Liver (tissue), 3 donors: ENCODE data around the gene MEI4.
A peak's percentile ranks its signal among the peaks of the same experiment; 100 is the strongest.

Source experiments
- EGR1 ChIP-seq, 2 donors: IDR thresholded peaks; 2 replicates each; pipeline ENCODE4 v1.6.1; 2016 to 2018; ENCODE audit warnings: antibody characterized with exemption in 2 of 2, low read depth in 2 of 2
- FOXA1 ChIP-seq: IDR thresholded peaks from 2 replicates; pipeline ENCODE4 v1.6.1; 2016; ENCODE audit warnings: antibody characterized with exemption
- GABPA ChIP-seq, 2 donors: IDR thresholded peaks in 1 of 2; conservative IDR thresholded peaks in 1 of 2; 2 replicates each; pipeline ENCODE4 v1.6.1; 2016; ENCODE audit warnings: antibody characterized with exemption in 2 of 2, mild to moderate bottlenecking in 1 of 2, moderate library complexity in 1 of 2
- JUND ChIP-seq, 2 donors: IDR thresholded peaks; 2 replicates each; pipeline ENCODE4 v1.6.1; 2016; ENCODE audit warnings: antibody characterized with exemption in 2 of 2
- NR2F2 ChIP-seq: IDR thresholded peaks from 2 replicates; pipeline ENCODE4 v1.6.1; 2016; ENCODE audit warnings: antibody characterized with exemption
- RAD21 ChIP-seq, 2 donors: IDR thresholded peaks; 2 replicates each; pipeline ENCODE4 v1.6.1; 2016; ENCODE audit warnings: antibody characterized with exemption in 2 of 2, mild to moderate bottlenecking in 2 of 2
- RXRA ChIP-seq, 2 donors: IDR thresholded peaks; 2 replicates each; pipeline ENCODE4 v1.6.1; 2017 to 2018; ENCODE audit warnings: antibody characterized with exemption in 2 of 2, mild to moderate bottlenecking in 1 of 2
- SP1 ChIP-seq: IDR thresholded peaks from 2 replicates; pipeline ENCODE4 v1.6.1; 2018; ENCODE audit warnings: antibody characterized with exemption, mild to moderate bottlenecking
- TAF1 ChIP-seq: conservative IDR thresholded peaks from 2 replicates; pipeline ENCODE4 v1.6.1; 2016; ENCODE audit warnings: antibody characterized with exemption, mild to moderate bottlenecking
- YY1 ChIP-seq: IDR thresholded peaks from 2 replicates; pipeline ENCODE4 v1.6.1; 2016; ENCODE audit warnings: antibody characterized with exemption, mild to moderate bottlenecking
- TF ChIP-seq, protein P1 (sequence below): fragments of 150-350 bp; IDR thresholded peaks from 2 replicates; pipeline ENCODE4 v1.5.1; 2017; ENCODE audit warnings: improper control_type of control experiment, low read depth, low read length; ENCODE audit not compliant: missing input control
- TF ChIP-seq, protein P2 (sequence below): IDR thresholded peaks from 2 replicates; pipeline ENCODE4 v1.6.1; 2016; ENCODE audit warnings: antibody characterized with exemption, mild to moderate bottlenecking
- TF ChIP-seq, protein P3 (sequence below): IDR thresholded peaks from 2 replicates; pipeline ENCODE4 v1.6.1; 2016; ENCODE audit warnings: antibody characterized with exemption
- TF ChIP-seq, protein P4 (sequence below): IDR thresholded peaks from 2 replicates; pipeline ENCODE4 v1.6.1; 2016; ENCODE audit warnings: antibody characterized with exemption
- donor health status: healthy.
- donor health status: healthy.

DNA sequence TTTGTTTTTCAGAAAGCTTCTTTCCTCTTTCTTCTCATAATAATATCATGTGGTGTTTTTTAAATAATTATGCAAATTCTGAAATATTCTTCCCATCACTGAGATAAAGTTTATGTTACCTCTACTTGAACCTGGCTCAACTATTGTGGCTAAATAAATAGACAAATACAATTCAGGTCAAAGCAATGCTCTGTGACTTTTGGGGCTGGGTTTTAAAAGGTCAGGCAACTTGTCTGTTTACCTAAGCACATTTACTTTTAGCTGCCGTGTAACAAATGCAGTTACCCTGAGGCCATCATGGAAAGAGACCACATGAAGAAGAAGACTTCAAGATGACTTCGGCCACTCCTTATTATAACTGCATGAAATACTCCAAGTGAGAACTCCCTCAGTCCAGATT lies 33.7 kb upstream of the MEI4 start:
- TF ChIP-seq, protein P1, sequence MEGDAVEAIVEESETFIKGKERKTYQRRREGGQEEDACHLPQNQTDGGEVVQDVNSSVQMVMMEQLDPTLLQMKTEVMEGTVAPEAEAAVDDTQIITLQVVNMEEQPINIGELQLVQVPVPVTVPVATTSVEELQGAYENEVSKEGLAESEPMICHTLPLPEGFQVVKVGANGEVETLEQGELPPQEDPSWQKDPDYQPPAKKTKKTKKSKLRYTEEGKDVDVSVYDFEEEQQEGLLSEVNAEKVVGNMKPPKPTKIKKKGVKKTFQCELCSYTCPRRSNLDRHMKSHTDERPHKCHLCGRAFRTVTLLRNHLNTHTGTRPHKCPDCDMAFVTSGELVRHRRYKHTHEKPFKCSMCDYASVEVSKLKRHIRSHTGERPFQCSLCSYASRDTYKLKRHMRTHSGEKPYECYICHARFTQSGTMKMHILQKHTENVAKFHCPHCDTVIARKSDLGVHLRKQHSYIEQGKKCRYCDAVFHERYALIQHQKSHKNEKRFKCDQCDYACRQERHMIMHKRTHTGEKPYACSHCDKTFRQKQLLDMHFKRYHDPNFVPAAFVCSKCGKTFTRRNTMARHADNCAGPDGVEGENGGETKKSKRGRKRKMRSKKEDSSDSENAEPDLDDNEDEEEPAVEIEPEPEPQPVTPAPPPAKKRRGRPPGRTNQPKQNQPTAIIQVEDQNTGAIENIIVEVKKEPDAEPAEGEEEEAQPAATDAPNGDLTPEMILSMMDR, result no peak
- TF ChIP-seq, protein P2, sequence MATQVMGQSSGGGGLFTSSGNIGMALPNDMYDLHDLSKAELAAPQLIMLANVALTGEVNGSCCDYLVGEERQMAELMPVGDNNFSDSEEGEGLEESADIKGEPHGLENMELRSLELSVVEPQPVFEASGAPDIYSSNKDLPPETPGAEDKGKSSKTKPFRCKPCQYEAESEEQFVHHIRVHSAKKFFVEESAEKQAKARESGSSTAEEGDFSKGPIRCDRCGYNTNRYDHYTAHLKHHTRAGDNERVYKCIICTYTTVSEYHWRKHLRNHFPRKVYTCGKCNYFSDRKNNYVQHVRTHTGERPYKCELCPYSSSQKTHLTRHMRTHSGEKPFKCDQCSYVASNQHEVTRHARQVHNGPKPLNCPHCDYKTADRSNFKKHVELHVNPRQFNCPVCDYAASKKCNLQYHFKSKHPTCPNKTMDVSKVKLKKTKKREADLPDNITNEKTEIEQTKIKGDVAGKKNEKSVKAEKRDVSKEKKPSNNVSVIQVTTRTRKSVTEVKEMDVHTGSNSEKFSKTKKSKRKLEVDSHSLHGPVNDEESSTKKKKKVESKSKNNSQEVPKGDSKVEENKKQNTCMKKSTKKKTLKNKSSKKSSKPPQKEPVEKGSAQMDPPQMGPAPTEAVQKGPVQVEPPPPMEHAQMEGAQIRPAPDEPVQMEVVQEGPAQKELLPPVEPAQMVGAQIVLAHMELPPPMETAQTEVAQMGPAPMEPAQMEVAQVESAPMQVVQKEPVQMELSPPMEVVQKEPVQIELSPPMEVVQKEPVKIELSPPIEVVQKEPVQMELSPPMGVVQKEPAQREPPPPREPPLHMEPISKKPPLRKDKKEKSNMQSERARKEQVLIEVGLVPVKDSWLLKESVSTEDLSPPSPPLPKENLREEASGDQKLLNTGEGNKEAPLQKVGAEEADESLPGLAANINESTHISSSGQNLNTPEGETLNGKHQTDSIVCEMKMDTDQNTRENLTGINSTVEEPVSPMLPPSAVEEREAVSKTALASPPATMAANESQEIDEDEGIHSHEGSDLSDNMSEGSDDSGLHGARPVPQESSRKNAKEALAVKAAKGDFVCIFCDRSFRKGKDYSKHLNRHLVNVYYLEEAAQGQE, result no peak
- TF ChIP-seq RAD21 (IDR thresholded peaks at IDR 0.05), result no peak
- TF ChIP-seq, protein P3, sequence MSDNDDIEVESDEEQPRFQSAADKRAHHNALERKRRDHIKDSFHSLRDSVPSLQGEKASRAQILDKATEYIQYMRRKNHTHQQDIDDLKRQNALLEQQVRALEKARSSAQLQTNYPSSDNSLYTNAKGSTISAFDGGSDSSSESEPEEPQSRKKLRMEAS, result no peak
- TF ChIP-seq RXRA (IDR thresholded peaks at IDR 0.05), result peak in 1 of 2 donors; percentile 52
- TF ChIP-seq, protein P4, sequence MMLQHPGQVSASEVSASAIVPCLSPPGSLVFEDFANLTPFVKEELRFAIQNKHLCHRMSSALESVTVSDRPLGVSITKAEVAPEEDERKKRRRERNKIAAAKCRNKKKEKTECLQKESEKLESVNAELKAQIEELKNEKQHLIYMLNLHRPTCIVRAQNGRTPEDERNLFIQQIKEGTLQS, result no peak
- TF ChIP-seq GABPA (IDR thresholded peaks at IDR 0.05 in 1 of 2, conservative IDR thresholded peaks at IDR 0.05 in 1 of 2), result no peak
- no peak for TF ChIP-seq TAF1
- no peak for TF ChIP-seq EGR1 (IDR thresholded peaks at IDR 0.05; ENCODE audit: low read depth in 2 of 2)
- no peak for TF ChIP-seq JUND (IDR thresholded peaks at IDR 0.05)
- TF ChIP-seq SP1, result no peak
- no peak for TF ChIP-seq YY1
- TF ChIP-seq FOXA1, result no peak
- no peak for TF ChIP-seq NR2F2
